ENCODE measurements around the gene TYRO3.
"Not testable (repeated sequence)": the region's sequence is repeated elsewhere in the genome, so short reads cannot be mapped to it uniquely, and the experiment has no call there.

DNA sequence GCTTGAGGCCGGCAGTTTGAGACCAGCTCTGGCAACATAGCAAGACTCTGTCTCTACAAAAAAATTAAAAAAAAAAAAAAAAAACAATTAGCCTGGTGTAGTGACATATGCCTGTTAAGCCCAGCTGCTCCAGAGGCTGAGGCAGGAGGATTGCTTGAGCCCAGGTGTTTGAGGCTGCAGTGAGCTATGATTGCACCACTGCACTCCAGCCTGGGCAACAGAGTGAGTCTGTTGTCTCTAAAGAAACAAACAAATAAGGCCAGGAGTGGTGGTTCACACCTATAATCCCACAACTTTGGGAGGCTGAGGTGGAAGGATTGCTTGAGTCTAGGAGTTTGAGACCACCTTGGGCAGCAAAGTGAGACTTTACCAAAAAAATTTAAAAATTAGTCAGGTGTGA, 10.2 kb downstream of the TYRO3 start:
- TF ChIP-seq SPI1 (IDR thresholded peaks at IDR 0.05; ENCODE audit: borderline replicate concordance, low read depth); POLR2AphosphoS5 (IDR thresholded peaks at IDR 0.05; ENCODE audit: low read depth); GABPA (IDR thresholded peaks at IDR 0.05; ENCODE audit: low read depth): not testable (repeated sequence)
- TF ChIP-seq, protein P1, sequence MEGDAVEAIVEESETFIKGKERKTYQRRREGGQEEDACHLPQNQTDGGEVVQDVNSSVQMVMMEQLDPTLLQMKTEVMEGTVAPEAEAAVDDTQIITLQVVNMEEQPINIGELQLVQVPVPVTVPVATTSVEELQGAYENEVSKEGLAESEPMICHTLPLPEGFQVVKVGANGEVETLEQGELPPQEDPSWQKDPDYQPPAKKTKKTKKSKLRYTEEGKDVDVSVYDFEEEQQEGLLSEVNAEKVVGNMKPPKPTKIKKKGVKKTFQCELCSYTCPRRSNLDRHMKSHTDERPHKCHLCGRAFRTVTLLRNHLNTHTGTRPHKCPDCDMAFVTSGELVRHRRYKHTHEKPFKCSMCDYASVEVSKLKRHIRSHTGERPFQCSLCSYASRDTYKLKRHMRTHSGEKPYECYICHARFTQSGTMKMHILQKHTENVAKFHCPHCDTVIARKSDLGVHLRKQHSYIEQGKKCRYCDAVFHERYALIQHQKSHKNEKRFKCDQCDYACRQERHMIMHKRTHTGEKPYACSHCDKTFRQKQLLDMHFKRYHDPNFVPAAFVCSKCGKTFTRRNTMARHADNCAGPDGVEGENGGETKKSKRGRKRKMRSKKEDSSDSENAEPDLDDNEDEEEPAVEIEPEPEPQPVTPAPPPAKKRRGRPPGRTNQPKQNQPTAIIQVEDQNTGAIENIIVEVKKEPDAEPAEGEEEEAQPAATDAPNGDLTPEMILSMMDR (IDR thresholded peaks at IDR 0.05; ENCODE audit: insufficient read depth, low read length), result not testable (repeated sequence)
- TF ChIP-seq, protein P2, sequence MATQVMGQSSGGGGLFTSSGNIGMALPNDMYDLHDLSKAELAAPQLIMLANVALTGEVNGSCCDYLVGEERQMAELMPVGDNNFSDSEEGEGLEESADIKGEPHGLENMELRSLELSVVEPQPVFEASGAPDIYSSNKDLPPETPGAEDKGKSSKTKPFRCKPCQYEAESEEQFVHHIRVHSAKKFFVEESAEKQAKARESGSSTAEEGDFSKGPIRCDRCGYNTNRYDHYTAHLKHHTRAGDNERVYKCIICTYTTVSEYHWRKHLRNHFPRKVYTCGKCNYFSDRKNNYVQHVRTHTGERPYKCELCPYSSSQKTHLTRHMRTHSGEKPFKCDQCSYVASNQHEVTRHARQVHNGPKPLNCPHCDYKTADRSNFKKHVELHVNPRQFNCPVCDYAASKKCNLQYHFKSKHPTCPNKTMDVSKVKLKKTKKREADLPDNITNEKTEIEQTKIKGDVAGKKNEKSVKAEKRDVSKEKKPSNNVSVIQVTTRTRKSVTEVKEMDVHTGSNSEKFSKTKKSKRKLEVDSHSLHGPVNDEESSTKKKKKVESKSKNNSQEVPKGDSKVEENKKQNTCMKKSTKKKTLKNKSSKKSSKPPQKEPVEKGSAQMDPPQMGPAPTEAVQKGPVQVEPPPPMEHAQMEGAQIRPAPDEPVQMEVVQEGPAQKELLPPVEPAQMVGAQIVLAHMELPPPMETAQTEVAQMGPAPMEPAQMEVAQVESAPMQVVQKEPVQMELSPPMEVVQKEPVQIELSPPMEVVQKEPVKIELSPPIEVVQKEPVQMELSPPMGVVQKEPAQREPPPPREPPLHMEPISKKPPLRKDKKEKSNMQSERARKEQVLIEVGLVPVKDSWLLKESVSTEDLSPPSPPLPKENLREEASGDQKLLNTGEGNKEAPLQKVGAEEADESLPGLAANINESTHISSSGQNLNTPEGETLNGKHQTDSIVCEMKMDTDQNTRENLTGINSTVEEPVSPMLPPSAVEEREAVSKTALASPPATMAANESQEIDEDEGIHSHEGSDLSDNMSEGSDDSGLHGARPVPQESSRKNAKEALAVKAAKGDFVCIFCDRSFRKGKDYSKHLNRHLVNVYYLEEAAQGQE (IDR thresholded peaks at IDR 0.05; ENCODE audit: insufficient replicate concordance, low read depth), result not testable (repeated sequence)

Measured in HL-60 (cell line).